Measurements from ENCODE around the gene CTRB1.
"Not testable (repeated sequence)": the region's sequence is repeated elsewhere in the genome, so short reads cannot be mapped to it uniquely, and the experiment has no call there.

DNA sequence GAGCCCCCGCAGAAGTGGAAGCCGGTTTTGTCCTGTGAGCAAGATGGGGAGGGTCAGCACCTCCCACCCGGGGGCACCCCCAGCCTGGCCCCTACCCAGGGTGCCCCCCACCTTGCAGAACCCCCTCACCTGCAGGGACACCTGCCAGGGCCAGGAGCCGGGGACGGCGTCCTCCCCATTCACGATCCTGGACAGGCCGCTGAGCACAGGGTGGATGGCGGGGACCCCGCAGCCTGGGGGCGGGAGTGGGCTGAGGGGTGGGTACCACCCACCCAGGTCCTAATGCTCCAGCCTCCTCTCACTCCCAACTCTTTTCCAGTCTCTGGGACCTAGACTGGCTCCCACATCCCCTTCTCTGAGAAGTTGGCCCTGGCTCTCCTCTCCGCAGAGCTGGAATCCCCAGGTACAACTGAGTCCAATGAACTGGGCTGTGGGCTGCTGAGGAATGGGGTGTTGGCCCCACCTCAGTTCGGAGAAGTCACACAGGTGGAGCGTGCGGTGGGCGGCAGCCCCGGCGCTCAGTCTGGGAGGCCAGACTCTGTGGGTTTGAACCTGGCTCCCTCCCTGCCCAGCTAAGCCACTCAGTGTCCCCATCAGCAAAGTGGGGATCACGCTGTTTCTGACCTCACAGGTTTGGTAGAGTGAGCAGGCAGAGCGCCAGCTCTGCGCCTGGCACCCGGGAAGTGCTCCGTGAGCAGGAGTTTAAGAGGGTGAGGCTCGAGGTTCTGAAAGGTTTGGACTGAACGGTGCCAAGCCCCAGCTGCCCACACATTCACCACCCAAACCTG lies 12.6 kb upstream of the CTRB1 start:
- TF ChIP-seq, protein P1, sequence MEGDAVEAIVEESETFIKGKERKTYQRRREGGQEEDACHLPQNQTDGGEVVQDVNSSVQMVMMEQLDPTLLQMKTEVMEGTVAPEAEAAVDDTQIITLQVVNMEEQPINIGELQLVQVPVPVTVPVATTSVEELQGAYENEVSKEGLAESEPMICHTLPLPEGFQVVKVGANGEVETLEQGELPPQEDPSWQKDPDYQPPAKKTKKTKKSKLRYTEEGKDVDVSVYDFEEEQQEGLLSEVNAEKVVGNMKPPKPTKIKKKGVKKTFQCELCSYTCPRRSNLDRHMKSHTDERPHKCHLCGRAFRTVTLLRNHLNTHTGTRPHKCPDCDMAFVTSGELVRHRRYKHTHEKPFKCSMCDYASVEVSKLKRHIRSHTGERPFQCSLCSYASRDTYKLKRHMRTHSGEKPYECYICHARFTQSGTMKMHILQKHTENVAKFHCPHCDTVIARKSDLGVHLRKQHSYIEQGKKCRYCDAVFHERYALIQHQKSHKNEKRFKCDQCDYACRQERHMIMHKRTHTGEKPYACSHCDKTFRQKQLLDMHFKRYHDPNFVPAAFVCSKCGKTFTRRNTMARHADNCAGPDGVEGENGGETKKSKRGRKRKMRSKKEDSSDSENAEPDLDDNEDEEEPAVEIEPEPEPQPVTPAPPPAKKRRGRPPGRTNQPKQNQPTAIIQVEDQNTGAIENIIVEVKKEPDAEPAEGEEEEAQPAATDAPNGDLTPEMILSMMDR (IDR thresholded peaks at IDR 0.05), result not testable (repeated sequence)
- not testable (repeated sequence) for TF ChIP-seq POLR2A (IDR thresholded peaks at IDR 0.05)
